Spinal cord (tissue), 10 donors: ENCODE measurements around the gene CALML3. TPM values are rescaled to one million over a fixed set of nuclear protein-coding genes. Genes with fewer than 3 reads are reported as not detected.

Experiments used
- DNase-seq, 6 donors: peaks; one replicate each; pipeline versions ENCODE4 v3.0.0 to v3.0.0-alpha.2; 2013 to 2015; ENCODE audit warnings: low spot score in 6 of 6, low read depth in 4 of 6
- H3K27ac ChIP-seq: one replicate; pipeline ENCODE4 v1.5.1; 2013; ENCODE audit warnings: low read depth, low read length, control low read depth
- H3K27me3 ChIP-seq: one replicate; pipeline ENCODE4 v1.6.1; 2013; ENCODE audit warnings: low read length; ENCODE audit not compliant: control insufficient read depth, insufficient read depth
- H3K36me3 ChIP-seq: one replicate; pipeline ENCODE4 v1.6.1; 2013; ENCODE audit warnings: low read length; ENCODE audit not compliant: control insufficient read depth, insufficient read depth
- H3K4me1 ChIP-seq: one replicate; pipeline ENCODE4 v1.6.1; 2013; ENCODE audit warnings: low read length; ENCODE audit not compliant: control insufficient read depth, insufficient read depth
- H3K4me3 ChIP-seq: one replicate; pipeline ENCODE4 v1.5.1; 2013; ENCODE audit warnings: low read depth, low read length, control low read depth
- H3K9me3 ChIP-seq: one replicate; pipeline ENCODE4 v1.6.1; 2013; ENCODE audit warnings: low read length; ENCODE audit not compliant: control insufficient read depth, insufficient read depth
- WGBS: methylation state at CpG from one replicate; pipeline ENCODE4 v1.1.5; 2013; ENCODE audit warnings: missing lambda C conversion rate; ENCODE audit not compliant: insufficient coverage; 5-methylcytosine and 5-hydroxymethylcytosine counted together
- polyA plus RNA-seq, 2 donors: library from polyadenylated mRNA; unstranded; fragments of 120-200 nt; gene quantifications; one replicate each; pipeline ENCODE4 v1.2.1, GENCODE V29; 2013; ENCODE audit not compliant: insufficient read length in 2 of 2
- total RNA-seq, 2 donors: library from RNA; depleted of rRNA in 1 of 2; stranded (reverse); fragments of 120-200 nt in 1 of 2; fragments of >200 nt in 1 of 2; gene quantifications; one replicate each; pipeline versions ENCODE4 v1.2.3 to v1.2.4, GENCODE V29; 2013 to 2014
- donor health status: healthy.

The CALML3 gene
- total and polyA plus RNA-seq, 4 donors, result 0.08 TPM; not detected in 3

DNA sequence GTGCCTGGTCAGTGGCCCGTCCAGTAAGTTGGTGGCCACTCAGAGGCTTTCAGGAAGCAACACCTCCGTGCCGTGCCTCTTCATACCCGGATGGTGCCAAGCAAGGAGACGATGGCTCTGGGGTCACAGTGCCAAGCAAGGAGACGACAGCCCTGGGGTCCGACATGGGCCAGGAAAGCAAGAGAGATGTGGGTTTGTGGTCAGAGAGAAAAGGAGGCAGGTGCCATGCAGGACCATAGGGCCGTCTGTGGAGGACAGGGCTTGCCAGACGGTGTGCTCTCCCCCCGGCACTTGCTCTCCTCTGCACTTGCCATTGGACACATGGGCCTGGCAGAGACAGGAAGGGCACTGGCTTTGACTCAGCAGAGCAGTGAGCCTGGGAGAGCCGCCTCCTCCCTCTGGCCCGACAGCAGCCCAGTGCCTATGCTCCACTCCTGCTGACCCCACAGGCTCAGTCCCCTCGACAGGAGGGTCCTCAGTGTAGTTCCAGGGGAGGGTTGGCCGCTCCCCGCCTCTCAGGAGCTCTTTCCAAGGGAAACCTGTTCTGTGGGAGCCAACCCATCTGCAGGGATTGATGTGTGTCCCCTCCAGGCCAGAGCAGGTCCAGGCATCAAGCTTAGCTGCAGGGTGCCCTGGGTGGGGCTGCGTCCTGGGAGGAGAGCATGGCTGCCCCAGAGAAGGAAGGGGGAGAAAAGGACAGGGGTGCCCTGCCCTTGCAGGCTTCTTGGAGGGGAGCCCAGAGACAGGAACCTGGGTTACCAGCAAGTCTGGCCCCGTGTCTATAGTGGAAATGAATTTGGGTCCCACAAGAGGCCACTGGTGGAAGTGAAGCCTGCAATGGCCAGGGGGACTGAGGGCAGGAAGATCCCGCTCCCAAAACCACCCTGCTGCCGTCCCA, 17.8 kb upstream of the CALML3 start:
- Histone ChIP-seq H3K4me1 (peaks cover 2% of the 10 kb centered on the region), H3K27ac (no peak overlapping the region), H3K36me3 (no peaks in the 10 kb centered on the region), H3K27me3 (no peaks in the 10 kb centered on the region), H3K9me3 (no peaks in the 10 kb centered on the region), H3K4me3 (no peak overlapping the region)
- no peak for DNase-seq
- 92% methylated on average over 19 of the region's 19 CpGs for WGBS

DNA sequence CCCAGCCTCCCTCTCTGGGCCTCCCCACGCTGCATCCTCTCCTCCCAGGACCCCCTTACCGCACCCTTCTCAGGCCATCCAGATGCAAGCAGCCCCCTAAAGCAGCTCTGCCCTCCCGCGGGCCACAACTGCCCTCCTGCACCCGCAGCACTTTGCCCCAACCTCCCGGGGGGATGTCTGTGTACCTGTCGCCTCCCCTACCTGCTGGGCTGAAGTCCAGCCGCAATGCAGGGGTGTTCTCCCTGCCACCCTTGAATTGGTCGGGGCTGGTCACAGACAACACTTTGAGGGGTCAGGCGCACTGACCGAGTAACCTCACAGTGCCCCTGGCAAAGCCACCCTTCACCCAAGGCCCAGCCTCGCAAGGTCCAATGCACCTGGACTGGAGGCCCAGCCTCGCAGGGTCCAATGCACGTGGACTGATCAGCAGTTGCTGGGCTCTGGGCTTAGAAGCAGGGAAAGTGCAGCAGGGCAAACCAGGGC, 17.1 kb upstream of the CALML3 start:
- H3K9me3 ChIP-seq, result no peaks in the 10 kb centered on the region
- DNase-seq, result no peak
- WGBS, result 91% methylated on average over 14 of the region's 14 CpGs
- no peaks in the 10 kb centered on the region for H3K4me1 ChIP-seq
- no peak overlapping the region for H3K27ac ChIP-seq
- no peaks in the 10 kb centered on the region for H3K36me3 ChIP-seq
- H3K4me3 ChIP-seq, result no peak overlapping the region
- H3K27me3 ChIP-seq, result no peaks in the 10 kb centered on the region

DNA sequence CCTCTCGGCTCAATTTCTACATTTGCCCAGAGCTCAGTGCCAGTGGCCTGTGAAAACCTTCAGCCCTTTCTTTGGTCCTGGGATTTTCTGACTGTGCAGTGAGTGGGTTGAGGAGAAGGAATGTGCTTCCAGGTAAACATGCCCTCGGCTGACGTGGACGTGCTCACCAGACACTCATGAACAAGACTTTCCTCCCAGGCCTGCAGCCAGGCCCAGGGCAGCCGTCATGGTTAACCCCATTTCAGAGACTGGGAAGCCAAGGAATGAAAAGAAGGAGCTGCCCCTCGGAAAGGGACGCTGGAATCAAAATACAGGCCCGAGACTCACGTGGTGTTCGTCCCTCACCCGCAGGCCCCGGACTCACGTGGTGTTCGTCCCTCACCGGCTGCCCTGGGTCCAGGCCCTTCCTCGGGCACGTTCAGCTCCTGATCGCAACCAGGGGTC, 16.6 kb upstream of the CALML3 start:
- 95% methylated on average over 16 of the region's 18 CpGs for WGBS
- no peak overlapping the region for H3K27ac ChIP-seq
- no peaks in the 10 kb centered on the region for H3K36me3 ChIP-seq
- H3K4me3 ChIP-seq, result no peak overlapping the region
- no peak for DNase-seq
- no peaks in the 10 kb centered on the region for H3K4me1 ChIP-seq
- no peaks in the 10 kb centered on the region for H3K9me3 ChIP-seq
- H3K27me3 ChIP-seq, result no peaks in the 10 kb centered on the region

DNA sequence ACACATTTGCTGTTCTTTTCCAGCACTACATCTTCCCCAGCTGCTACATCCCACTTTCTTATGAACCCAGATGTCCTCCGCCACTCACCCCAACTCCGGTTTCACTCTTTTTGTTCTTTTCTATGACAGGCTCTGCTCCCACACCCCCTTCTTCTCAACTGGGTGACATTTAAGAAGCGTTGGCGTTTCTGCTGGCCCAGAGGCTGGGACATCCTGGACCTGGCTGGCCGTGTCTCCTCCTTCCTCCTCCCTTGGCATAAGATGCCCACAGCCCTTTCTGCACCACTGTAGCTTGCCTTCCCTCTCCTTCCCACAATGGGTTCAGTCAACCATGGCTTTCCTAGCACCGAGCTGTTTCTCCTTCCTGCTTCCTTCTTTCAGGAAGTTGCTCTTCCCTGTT, 16.0 kb upstream of the CALML3 start:
- H3K4me1 ChIP-seq, result no peaks in the 10 kb centered on the region
- H3K27me3 ChIP-seq, result no peaks in the 10 kb centered on the region
- H3K4me3 ChIP-seq, result no peak overlapping the region
- no peaks in the 10 kb centered on the region for H3K36me3 ChIP-seq
- no peak overlapping the region for H3K27ac ChIP-seq
- no peaks in the 10 kb centered on the region for H3K9me3 ChIP-seq
- DNase-seq, result no peak
- 97% methylated on average over 5 of the region's 6 CpGs for WGBS

DNA sequence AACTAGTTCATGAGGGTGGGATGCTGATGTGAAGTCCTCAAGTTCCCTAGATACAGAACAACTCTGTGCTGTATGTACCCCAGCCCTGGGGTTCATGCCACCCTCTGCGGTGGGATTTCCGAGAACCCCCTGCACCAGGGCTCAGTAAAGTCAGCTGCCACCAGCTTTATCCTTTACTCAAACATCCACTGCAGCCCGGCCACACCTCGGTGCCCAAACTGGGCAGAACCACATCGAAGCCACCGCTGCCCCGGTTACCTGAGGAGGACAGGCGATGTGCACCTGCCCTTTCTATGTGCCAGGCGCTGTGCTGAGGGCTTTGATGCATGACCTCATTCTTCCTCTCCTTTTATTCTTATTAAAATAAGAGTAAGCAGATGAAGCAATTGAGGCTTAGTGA, 15.5 kb upstream of the CALML3 start:
- Histone ChIP-seq H3K4me1 (no peaks in the 10 kb centered on the region), H3K27ac (no peak overlapping the region), H3K36me3 (no peaks in the 10 kb centered on the region), H3K27me3 (no peaks in the 10 kb centered on the region), H3K9me3 (no peaks in the 10 kb centered on the region), H3K4me3 (no peak overlapping the region)
- WGBS, result 96% methylated on average over 7 of the region's 9 CpGs
- no peak for DNase-seq

DNA sequence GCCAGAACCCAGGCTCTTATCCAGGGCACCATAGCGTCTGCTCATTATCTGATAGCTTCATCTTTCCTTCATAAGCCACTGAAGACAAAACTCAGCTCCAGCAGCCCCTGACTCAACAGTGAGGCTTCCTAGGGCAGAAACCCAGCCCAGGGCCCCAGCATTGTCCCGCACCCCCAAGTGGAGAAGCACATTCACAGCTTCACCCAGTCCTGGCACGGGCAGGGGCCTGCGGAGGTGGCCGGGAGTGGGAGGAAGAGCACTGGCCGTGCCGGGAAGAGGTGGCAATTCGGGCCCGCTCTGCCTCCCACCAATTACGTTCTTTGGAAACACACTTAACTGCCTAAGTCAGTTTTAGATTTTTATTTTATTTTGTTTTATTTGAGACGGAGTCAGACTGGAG, 15.1 kb upstream of the CALML3 start:
- DNase-seq, result no peak
- Histone ChIP-seq H3K27me3 (no peaks in the 10 kb centered on the region), H3K36me3 (no peaks in the 10 kb centered on the region), H3K27ac (no peak overlapping the region), H3K4me3 (no peak overlapping the region), H3K9me3 (no peaks in the 10 kb centered on the region), H3K4me1 (no peaks in the 10 kb centered on the region)
- WGBS, result 96% methylated on average over 5 of the region's 11 CpGs

DNA sequence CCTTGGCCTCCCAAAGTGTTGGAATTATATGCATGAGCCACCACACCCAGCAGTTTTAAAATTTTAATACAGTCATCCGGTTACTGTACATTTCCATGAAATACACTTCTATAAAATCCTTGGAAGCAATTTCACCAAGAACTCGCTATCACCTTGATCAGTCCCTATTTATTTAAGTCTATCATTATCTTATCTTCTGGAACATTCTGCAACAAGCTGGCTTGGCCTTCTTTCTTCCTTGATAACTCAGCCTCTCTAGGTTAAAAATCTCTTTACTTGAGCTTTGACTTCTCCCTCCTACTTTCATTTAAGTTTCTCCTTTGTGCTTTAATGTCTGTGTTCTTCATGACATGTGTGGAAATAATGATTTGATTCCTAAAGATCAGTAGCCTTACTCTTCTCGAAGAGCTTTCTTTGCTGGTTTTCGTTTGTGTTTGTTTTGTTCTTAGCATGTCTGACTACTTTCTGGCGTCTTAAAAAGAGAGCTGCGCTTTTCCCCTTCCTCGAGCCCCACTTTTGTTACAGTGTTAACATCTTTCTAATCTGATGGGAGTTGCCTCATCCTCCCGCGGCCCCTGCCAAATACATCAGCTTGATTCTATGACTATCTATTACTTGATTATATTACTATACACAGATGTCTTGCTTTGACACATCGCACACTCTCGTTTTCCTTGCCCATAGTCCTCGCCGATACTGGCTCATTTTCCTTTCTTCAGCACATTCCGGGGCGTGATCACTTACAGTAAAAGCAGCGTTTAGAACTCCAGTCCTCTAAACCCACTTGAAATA, 14.3 kb upstream of the CALML3 start:
- DNase-seq, result no peak
- H3K4me1 ChIP-seq, result no peaks in the 10 kb centered on the region
- no peaks in the 10 kb centered on the region for H3K27me3 ChIP-seq
- no peaks in the 10 kb centered on the region for H3K36me3 ChIP-seq
- 91% methylated on average over 9 of the region's 16 CpGs for WGBS
- no peak overlapping the region for H3K27ac ChIP-seq
- no peaks in the 10 kb centered on the region for H3K9me3 ChIP-seq
- H3K4me3 ChIP-seq, result no peak overlapping the region

DNA sequence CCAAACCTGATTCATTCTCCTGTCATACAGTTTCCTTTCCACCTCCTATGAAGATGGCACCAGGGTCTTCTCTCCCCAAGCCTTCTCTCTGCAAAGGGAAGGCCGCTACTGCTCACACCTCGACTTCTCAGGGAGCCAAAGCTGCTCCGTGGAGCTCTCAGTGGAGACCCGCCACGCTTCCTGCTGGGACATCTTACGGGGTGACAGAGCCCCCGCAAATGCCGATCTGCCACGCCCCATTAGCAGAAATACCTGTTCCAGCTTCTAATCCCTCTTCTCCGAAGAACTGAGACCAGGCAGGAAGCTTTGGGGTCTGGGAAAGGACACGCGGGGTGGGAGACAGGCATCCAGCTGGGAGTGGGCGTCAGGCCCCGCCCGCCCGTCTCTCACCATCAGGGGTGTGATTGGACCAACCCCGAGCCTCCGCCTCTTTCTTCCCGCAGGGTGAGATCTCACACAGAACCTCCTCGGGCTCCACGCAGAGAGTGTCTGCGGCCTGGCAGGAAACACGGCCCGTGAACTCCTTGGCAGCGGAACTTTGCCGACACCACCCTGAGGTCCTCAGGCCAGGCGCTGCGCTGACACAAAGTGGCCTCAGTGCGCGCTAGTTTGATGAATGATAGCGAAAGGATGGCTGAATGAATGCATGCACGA, 13.4 kb upstream of the CALML3 start:
- no peaks in the 10 kb centered on the region for H3K9me3 ChIP-seq
- 91% methylated on average over 32 of the region's 32 CpGs for WGBS

DNA sequence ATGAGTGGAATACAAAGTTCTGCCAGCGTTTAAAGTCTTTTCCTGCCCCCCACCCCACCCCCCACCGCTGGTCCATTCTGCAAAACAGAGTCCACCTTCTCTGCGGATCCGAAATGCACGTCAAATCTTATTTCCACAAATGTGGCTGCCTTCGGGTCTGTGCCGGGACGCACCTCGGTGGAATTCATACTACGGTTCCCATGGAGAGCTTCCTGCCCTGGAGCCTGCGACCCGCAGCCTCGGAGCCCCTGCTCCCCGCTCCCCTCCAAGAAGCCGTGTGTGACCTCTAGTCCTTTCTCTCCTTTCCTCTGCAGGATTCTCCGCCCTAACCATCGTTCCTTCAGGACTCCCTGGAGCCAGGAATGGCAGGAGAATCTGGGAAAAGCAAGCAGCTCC, 12.9 kb upstream of the CALML3 start:
- Histone ChIP-seq H3K27ac (no peak overlapping the region), H3K27me3 (no peaks in the 10 kb centered on the region), H3K4me1 (no peaks in the 10 kb centered on the region), H3K4me3 (no peak overlapping the region), H3K36me3 (no peaks in the 10 kb centered on the region), H3K9me3 (no peaks in the 10 kb centered on the region)
- DNase-seq, result no peak
- 79% methylated on average over 17 of the region's 17 CpGs for WGBS

More for the DNA sequence above, 13.4 kb upstream of the CALML3 start:
- no peak for DNase-seq
- no peaks in the 10 kb centered on the region for H3K27me3 ChIP-seq
- H3K4me3 ChIP-seq, result no peak overlapping the region
- no peaks in the 10 kb centered on the region for H3K4me1 ChIP-seq
- H3K36me3 ChIP-seq, result no peaks in the 10 kb centered on the region
- no peak overlapping the region for H3K27ac ChIP-seq
